T-helper 17 cell (primary cell): ENCODE results near the gene CNDP1. TPM values are rescaled to one million over a fixed set of nuclear protein-coding genes. Genes with fewer than 3 reads are reported as not detected.
A peak's percentile ranks its signal among the peaks of the same experiment; 100 is the strongest.
"Not testable (repeated sequence)": the region's sequence is repeated elsewhere in the genome, so short reads cannot be mapped to it uniquely, and the experiment has no call there.

Experiments used
- ATAC-seq: fragments of 150-1000 bp; cut with Tn5 transposase; 2 replicates; pipeline ENCODE4 v1.10.0; 2021; ENCODE audit warnings: mild to moderate bottlenecking, moderate library complexity
- DNase-seq, 3 donors: peaks; one replicate each; pipeline versions ENCODE4 v3.0.0 to v3.0.0-alpha.2; 2020 to 2021
- H3K9me3 ChIP-seq: one replicate; pipeline ENCODE4 v1.7.0; 2013; ENCODE audit warnings: low read length, mild to moderate bottlenecking; ENCODE audit not compliant: control insufficient read depth, poor library complexity, severe bottlenecking
- H3K27ac Mint-ChIP-seq: one replicate; pipeline ENCODE4 v1.8.0; 2022; ENCODE audit warnings: mild to moderate bottlenecking, moderate library complexity, mixed read lengths
- H3K27me3 Mint-ChIP-seq: one replicate; pipeline ENCODE4 v1.8.0; 2022; ENCODE audit warnings: mixed read lengths
- H3K36me3 Mint-ChIP-seq: one replicate; pipeline ENCODE4 v1.8.0; 2022; ENCODE audit warnings: low read depth, mixed read lengths
- H3K4me1 Mint-ChIP-seq: one replicate; pipeline ENCODE4 v1.8.0; 2022; ENCODE audit warnings: mild to moderate bottlenecking, mixed read lengths
- H3K4me3 Mint-ChIP-seq: one replicate; pipeline ENCODE4 v1.8.0; 2022; ENCODE audit warnings: mild to moderate bottlenecking, moderate library complexity, mixed read lengths
- total RNA-seq, 4 donors: library from RNA in 2 of 4; stranded (reverse) in 2 of 4; gene quantifications; one replicate each; pipeline ENCODE4 v1.2.3 and lab custom pipeline; 2022 to 2026

Gene CNDP1
- total RNA-seq, 2 donors from 2014 or later = 0.20 to 0.23 TPM

DNA sequence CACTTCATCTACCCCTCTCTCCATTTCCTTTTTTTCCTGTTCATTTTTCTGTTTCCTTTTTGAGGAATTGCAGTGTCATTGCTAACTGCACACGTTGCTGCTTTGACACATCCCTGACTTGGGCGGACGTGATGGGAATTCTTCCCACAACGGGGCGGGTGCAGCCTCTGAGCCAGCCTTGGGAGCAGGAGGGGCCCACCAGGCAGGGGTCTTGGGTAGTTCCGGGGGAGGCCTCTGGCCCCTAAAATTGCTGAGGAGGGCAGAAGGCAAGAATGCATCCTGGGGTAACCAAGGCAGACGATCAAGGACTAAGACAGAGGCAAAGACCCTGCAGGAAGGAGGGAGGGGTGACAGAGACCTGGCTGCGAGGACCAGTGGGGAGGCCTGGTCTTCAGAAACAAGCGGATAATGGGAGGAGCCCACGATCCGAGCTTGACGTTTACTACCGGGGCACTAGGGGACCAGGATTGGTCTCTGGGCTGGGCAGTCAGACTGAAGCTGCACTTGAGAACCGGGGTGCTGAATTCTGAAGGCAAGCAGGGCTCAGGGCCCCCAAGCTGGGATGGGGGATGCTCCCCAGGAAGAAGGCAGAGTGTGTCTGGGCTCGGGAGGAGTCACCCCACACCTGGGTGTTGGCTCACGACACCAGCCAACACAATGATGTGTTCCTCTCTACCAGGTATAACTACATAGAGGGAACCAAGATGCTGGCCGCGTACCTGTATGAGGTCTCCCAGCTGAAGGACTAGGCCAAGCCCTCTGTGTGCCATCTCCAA, 14.8 kb upstream of the CNDP1 start:
- Mint-ChIP-seq H3K27ac (no peak overlapping the region), H3K36me3 (peaks cover 6% of the 10 kb centered on the region), H3K27me3 (no peaks in the 10 kb centered on the region), H3K4me3 (no peak overlapping the region), H3K4me1 (peaks cover 3% of the 10 kb centered on the region)
- DNase-seq (no peak), ATAC-seq (no peak)
- H3K9me3 ChIP-seq = no peaks in the 10 kb centered on the region

DNA sequence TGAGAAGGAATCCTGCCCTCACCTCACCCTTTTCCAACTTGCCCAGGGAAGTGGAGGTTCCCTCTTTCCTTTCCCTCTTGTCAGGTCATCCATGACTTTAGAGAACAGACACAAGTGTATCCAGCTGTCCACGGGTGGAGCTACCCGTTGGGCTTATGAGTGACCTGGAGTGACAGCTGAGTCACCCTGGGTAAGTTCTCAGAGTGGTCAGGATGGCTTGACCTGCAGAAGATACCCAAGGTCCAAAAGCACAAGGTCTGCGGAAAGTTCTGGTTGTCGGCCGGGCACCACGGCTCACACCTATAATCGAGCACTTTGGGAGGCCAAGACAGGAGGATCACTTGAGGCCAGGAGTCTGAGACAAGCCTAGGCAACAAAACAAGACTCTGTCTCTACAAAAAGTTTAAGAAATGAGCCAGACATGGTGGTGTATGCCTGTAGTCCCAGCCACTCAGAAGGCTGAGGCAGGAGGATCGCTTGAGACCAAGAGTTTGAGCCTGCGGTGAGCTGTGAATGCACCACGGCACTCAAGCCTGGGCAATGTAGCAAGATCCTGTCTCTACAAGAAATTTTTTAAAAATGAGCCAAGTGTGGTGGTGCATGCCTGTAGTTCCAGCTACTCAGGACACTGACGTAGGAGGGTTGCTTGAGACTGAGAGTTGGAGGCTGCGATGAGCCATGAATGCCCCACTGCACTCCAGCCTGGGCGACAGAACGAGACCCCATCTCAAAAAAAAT, 14.0 kb upstream of the CNDP1 start:
- Mint-ChIP-seq H3K36me3 (peaks cover 6% of the 10 kb centered on the region), H3K4me1 (no peaks in the 10 kb centered on the region), H3K4me3 (no peak overlapping the region), H3K27me3 (no peaks in the 10 kb centered on the region), H3K27ac (no peak overlapping the region)
- ATAC-seq (no peak), DNase-seq (no peak)
- H3K9me3 ChIP-seq = no peaks in the 10 kb centered on the region

DNA sequence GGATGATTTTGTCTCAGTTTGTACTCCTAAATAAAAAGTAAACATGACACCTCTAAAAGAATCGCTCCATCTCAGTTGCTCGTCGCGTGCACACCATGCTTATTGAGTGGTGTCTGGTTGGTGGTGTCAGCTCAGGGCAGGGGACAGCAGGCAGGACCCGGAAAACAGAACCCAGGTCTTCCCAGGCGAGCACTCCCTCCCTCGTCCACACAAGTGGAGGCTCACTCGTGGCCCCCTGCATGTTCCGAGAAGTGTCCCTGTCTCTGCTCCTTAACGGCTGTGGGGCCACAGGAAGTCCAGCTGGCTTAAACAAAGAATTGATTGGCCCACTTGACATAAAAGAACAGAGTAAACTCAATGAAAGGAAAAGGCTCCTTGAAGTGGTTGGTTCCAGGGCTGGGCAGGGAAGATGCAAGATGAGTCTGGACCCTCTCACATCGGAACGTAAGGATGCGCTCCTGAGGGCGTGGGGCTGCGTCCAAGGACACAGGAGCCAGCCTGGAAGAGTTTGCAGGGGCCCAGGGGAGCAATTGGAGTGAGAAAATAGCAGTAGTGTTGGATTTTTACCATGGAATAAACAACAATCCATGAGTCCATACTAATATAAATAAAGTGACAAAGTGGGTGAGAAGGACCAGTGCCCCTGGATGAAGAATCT, 13.1 kb upstream of the CNDP1 start:
- H3K9me3 ChIP-seq = no peaks in the 10 kb centered on the region
- Mint-ChIP-seq H3K27me3 (no peaks in the 10 kb centered on the region), H3K36me3 (peaks cover 6% of the 10 kb centered on the region), H3K4me3 (no peak overlapping the region), H3K27ac (peak overlapping the region; percentile 74), H3K4me1 (no peaks in the 10 kb centered on the region)
- DNase-seq (no peak), ATAC-seq (no peak)

GRCh38 chr18:74522635-74523548, 11.4 kb upstream of the CNDP1 start:
- Mint-ChIP-seq H3K36me3 (peaks cover 3% of the 10 kb centered on the region), H3K27me3 (no peaks in the 10 kb centered on the region), H3K27ac (no peak overlapping the region), H3K4me1 (no peaks in the 10 kb centered on the region), H3K4me3 (no peak overlapping the region)
- H3K9me3 ChIP-seq = no peaks in the 10 kb centered on the region
- no peak for DNase-seq
- no peak for ATAC-seq

DNA sequence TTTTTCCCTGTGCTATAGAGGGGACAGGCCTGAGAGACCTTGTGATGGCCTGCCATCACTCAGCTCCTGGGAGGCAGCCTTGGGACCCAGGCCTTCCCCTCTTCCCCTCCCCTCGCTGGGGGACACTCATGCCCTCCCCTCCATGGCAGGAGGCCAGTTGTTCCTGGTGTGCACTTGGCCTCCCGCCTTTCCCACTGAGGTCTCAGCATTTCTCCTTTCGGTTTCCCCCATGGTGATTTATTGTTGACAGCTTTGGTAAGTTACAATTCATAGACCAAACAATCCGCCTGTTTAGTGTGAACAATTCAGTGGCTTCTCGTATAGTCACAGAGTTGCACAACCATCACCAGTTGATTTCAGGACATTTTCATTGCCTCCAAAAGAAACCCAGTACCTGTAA, 10.2 kb upstream of the CNDP1 start:
- H3K4me3 Mint-ChIP-seq = no peak overlapping the region
- no peaks in the 10 kb centered on the region for H3K27me3 Mint-ChIP-seq
- H3K36me3 Mint-ChIP-seq = peaks cover 3% of the 10 kb centered on the region
- no peak overlapping the region for H3K27ac Mint-ChIP-seq
- no peak for DNase-seq
- no peaks in the 10 kb centered on the region for H3K4me1 Mint-ChIP-seq
- H3K9me3 ChIP-seq = no peaks in the 10 kb centered on the region
- no peak for ATAC-seq

DNA sequence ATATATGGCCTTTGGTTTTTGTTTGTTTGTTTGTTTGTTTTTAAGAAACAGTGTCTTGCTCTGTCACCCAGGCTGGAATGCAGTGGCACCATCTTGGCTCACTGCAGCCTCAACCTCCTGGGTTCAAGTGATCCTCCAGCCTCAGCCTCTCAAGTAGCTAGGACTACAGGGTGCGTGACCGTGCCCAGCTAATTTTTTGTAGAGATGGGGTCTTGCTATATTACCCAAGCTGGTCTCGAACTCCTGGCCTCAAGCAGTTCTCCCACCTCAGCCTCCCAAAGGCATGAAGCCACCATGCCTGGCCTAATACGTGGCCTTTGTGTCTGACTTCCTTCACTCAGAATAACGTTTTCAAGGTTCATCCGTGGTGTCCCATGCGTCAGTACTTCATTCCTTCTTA, 9.4 kb upstream of the CNDP1 start:
- not testable (repeated sequence) for DNase-seq, H3K36me3 Mint-ChIP-seq, H3K27me3 Mint-ChIP-seq, H3K9me3 ChIP-seq, H3K4me3 Mint-ChIP-seq, H3K4me1 Mint-ChIP-seq, H3K27ac Mint-ChIP-seq, ATAC-seq

GRCh38 chr18:74525741-74526140, 8.6 kb upstream of the CNDP1 start:
- peaks cover 6% of the 10 kb centered on the region for H3K27me3 Mint-ChIP-seq
- peaks cover 2% of the 10 kb centered on the region for H3K4me1 Mint-ChIP-seq
- H3K9me3 ChIP-seq = no peaks in the 10 kb centered on the region
- ATAC-seq (no peak), DNase-seq (no peak)
- no peak overlapping the region for H3K4me3 Mint-ChIP-seq
- H3K36me3 Mint-ChIP-seq = peaks cover 5% of the 10 kb centered on the region
- H3K27ac Mint-ChIP-seq = no peak overlapping the region

DNA sequence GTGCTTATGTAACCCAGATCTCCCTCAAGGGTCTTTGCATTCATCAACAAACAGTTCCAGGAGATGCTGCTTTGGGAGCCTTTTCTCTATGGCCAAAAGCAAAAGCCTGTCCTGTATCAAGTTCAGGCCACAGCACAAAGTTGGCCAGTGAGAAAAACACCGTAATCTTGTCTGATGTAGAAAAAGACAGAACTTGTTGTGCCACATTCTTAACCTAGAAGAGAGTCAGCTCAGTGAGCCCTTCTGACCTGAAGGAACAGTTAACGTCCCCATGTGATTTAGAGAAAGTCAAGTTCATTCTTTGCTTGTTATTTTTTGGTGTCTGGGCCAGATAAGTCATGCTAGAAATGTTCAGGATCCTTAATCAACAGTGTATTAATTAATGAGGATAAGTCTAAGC, 7.8 kb upstream of the CNDP1 start:
- H3K27me3 Mint-ChIP-seq = peaks cover 12% of the 10 kb centered on the region
- H3K9me3 ChIP-seq = no peaks in the 10 kb centered on the region
- no peak for DNase-seq
- peaks cover 2% of the 10 kb centered on the region for H3K4me1 Mint-ChIP-seq
- no peak for ATAC-seq
- H3K27ac Mint-ChIP-seq = no peak overlapping the region
- no peak overlapping the region for H3K4me3 Mint-ChIP-seq
- H3K36me3 Mint-ChIP-seq = peaks cover 5% of the 10 kb centered on the region

- ATAC-seq (no peak), DNase-seq (no peak)
- Mint-ChIP-seq H3K36me3 (peaks cover 5% of the 10 kb centered on the region), H3K27ac (no peak overlapping the region), H3K4me1 (peaks cover 2% of the 10 kb centered on the region), H3K27me3 (peaks cover 22% of the 10 kb centered on the region), H3K4me3 (no peak overlapping the region)
- no peaks in the 10 kb centered on the region for H3K9me3 ChIP-seq
Measured at GRCh38 chr18:74528478-74528877, 5.8 kb upstream of the CNDP1 start.

DNA sequence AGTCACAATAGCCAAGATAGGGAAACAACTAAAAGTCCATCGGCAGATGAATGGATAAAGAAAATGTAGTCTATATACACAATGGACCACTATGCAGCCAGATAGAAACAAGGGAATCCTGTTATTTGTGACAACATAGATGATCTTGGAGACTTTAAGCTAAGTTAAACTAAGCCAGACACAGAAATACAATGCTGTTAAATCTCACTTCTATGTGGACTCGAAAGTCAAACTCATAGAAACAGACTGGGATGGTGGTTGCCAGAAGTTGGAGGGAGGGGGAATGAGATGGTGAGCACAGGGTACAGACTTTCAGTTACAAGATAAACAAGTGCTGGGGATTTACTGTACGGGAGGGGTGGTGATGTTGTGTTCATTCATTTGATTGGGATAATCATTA, 5.4 kb upstream of the CNDP1 start:
- H3K27me3 Mint-ChIP-seq = peaks cover 22% of the 10 kb centered on the region
- H3K4me3 Mint-ChIP-seq = no peak overlapping the region
- H3K36me3 Mint-ChIP-seq = peaks cover 5% of the 10 kb centered on the region
- H3K4me1 Mint-ChIP-seq = peaks cover 2% of the 10 kb centered on the region
- no peaks in the 10 kb centered on the region for H3K9me3 ChIP-seq
- ATAC-seq (no peak), DNase-seq (no peak)
- no peak overlapping the region for H3K27ac Mint-ChIP-seq

GRCh38 chr18:74529378-74529777, 4.9 kb upstream of the CNDP1 start:
- H3K27me3 Mint-ChIP-seq = peaks cover 22% of the 10 kb centered on the region
- ATAC-seq (no peak), DNase-seq (no peak)
- H3K36me3 Mint-ChIP-seq = peaks cover 4% of the 10 kb centered on the region
- H3K9me3 ChIP-seq = no peaks in the 10 kb centered on the region
- H3K4me1 Mint-ChIP-seq = peaks cover 2% of the 10 kb centered on the region
- H3K27ac Mint-ChIP-seq = no peak overlapping the region
- H3K4me3 Mint-ChIP-seq = no peak overlapping the region

DNA sequence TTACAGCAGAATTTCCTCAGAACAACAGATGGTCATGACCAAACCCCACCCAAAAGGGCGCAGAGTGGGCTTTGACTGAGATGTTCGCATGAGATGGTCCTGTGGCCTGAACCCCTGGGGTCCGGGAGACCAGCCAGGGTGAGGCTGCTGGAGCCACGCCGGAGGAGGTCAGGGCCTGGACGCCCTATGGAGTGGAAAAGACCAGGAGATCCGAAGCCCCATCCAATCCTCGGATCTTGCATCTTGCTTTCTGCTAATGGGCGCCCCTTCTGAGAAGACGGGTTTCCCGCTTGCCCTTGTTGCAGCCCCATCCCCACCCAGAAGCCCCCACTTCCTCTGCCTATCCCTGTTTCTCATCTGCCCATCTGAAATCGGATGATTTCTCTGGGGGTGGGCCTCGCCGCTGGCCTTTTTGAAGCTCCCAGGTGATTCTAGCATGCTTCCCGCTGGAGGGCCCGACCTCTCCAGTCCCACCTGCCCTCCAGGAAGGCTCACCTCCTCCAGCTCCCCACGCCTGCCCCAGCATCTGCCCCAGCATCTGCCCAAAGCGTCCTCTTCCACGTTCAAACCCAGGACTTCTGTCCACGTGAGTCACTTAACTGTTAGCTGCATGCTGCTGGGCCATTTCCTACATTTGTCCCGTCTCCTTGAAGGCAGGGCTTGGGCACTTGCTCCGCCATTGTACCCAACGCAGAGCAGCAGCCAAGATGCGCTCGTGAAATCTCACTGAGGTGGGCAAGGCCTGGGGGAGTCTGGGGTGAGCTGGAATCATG, 4.3 kb upstream of the CNDP1 start:
- no peak overlapping the region for H3K27ac Mint-ChIP-seq
- no peak overlapping the region for H3K4me3 Mint-ChIP-seq
- H3K9me3 ChIP-seq = no peaks in the 10 kb centered on the region
- H3K27me3 Mint-ChIP-seq = peaks cover 22% of the 10 kb centered on the region
- H3K36me3 Mint-ChIP-seq = peaks cover 3% of the 10 kb centered on the region
- DNase-seq (no peak), ATAC-seq (no peak)
- peaks cover 2% of the 10 kb centered on the region for H3K4me1 Mint-ChIP-seq
